Measurements from ENCODE around the gene CT83.

CT83 gene, protein sequence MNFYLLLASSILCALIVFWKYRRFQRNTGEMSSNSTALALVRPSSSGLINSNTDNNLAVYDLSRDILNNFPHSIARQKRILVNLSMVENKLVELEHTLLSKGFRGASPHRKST

GRCh38 chrX:116462822-116463221 lies at the start of gene CT83:
Gene CT83 (minus strand): TSS chrX:116462976. CDS start chrX:116462856, 120 bp downstream.
- TF ChIP-seq ZNF629 (tag by site-specific recombination; IDR thresholded peaks at IDR 0.05) = no peak
- no peak for TF ChIP-seq ZNF510 (tag by site-specific recombination; IDR thresholded peaks at IDR 0.05; ENCODE audit: insufficient replicate concordance)
- no peak for TF ChIP-seq ZSCAN5A (tag by site-specific recombination; IDR thresholded peaks at IDR 0.05)
- TF ChIP-seq OVOL3 (tag by site-specific recombination; IDR thresholded peaks at IDR 0.05) = no peak
- no peak for TF ChIP-seq REPIN1 (tag by site-specific recombination; IDR thresholded peaks at IDR 0.05; ENCODE audit: low read depth)
- no peak for TF ChIP-seq PRDM4 (tag by site-specific recombination; IDR thresholded peaks at IDR 0.05)
- no peak for TF ChIP-seq HIC1 (tag by site-specific recombination; IDR thresholded peaks at IDR 0.05)
- TF ChIP-seq ZNF423 (tag by site-specific recombination; IDR thresholded peaks at IDR 0.05) = no peak
- no peak for TF ChIP-seq KLF10 (tag by site-specific recombination; IDR thresholded peaks at IDR 0.05)
- no peak for TF ChIP-seq KLF16 (tag by site-specific recombination; IDR thresholded peaks at IDR 0.05)
- no peak for TF ChIP-seq ZNF292 (tag by site-specific recombination; IDR thresholded peaks at IDR 0.05; ENCODE audit: borderline replicate concordance, low read depth)
- TF ChIP-seq ZNF548 (tag by site-specific recombination; IDR thresholded peaks at IDR 0.05) = no peak
- TF ChIP-seq SETDB1 (IDR thresholded peaks at IDR 0.05; ENCODE audit: insufficient read length, low read length) = no peak
- TF ChIP-seq ZNF266 (tag by site-specific recombination; IDR thresholded peaks at IDR 0.05; ENCODE audit: low read depth) = no peak
- TF ChIP-seq, protein P1, sequence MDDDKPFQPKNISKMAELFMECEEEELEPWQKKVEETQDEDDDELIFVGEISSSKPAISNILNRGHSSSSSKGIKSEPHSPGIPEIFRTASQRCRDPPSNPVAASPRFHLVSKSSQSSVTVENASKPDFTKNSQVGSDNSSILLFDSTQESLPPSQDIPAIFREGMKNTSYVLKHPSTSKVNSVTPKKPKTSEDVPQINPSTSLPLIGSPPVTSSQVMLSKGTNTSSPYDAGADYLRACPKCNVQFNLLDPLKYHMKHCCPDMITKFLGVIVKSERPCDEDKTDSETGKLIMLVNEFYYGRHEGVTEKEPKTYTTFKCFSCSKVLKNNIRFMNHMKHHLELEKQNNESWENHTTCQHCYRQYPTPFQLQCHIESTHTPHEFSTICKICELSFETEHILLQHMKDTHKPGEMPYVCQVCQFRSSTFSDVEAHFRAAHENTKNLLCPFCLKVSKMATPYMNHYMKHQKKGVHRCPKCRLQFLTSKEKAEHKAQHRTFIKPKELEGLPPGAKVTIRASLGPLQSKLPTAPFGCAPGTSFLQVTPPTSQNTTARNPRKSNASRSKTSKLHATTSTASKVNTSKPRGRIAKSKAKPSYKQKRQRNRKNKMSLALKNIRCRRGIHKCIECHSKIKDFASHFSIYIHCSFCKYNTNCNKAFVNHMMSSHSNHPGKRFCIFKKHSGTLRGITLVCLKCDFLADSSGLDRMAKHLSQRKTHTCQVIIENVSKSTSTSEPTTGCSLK (tag by site-specific recombination; IDR thresholded peaks at IDR 0.05) = no peak
- no peak for TF ChIP-seq ATF2 (tag by site-specific recombination; IDR thresholded peaks at IDR 0.05; ENCODE audit: low read depth)
- no peak for TF ChIP-seq ZNF112 (tag by site-specific recombination; IDR thresholded peaks at IDR 0.05)
- TF ChIP-seq ZNF488 (tag by site-specific recombination; IDR thresholded peaks at IDR 0.05) = no peak
- TF ChIP-seq MEIS1 (CRISPR knock-in tag; IDR thresholded peaks at IDR 0.05; ENCODE audit: borderline replicate concordance) = no peak
- Histone ChIP-seq H3K36me3 (ENCODE audit: control insufficient read depth in 2 of 2, insufficient read depth in 1 of 2, low read length in 2 of 2) (no peaks in the 10 kb centered on the region), H3K4me1 (ENCODE audit: control insufficient read depth, insufficient read depth, low read length) (no peaks in the 10 kb centered on the region), H3K27ac (ENCODE audit: extremely low read depth, low read depth, low read length) (no peak within 1 kb of the TSS), H3K9me3 (ENCODE audit: control insufficient read depth, insufficient read depth, low read depth, low read length) (no peaks in the 10 kb centered on the region), H3K4me3 (ENCODE audit: low read depth, low read length) (no peak within 1 kb of the TSS)
- ChIA-PET POLR2A (no interaction called here), CTCF (no interaction called here)
